HG03439 (cell line): Measurements from ENCODE around the gene DSCAML1.

Experiments
- ATAC-seq: cut with Tn5 transposase; IDR thresholded peaks from one replicate; pipeline ENCODE4 v1.9.1; 2021; ENCODE audit warnings: mild to moderate bottlenecking, moderate library complexity; ENCODE audit not compliant: unreplicated experiment

DSCAML1 gene

DNA sequence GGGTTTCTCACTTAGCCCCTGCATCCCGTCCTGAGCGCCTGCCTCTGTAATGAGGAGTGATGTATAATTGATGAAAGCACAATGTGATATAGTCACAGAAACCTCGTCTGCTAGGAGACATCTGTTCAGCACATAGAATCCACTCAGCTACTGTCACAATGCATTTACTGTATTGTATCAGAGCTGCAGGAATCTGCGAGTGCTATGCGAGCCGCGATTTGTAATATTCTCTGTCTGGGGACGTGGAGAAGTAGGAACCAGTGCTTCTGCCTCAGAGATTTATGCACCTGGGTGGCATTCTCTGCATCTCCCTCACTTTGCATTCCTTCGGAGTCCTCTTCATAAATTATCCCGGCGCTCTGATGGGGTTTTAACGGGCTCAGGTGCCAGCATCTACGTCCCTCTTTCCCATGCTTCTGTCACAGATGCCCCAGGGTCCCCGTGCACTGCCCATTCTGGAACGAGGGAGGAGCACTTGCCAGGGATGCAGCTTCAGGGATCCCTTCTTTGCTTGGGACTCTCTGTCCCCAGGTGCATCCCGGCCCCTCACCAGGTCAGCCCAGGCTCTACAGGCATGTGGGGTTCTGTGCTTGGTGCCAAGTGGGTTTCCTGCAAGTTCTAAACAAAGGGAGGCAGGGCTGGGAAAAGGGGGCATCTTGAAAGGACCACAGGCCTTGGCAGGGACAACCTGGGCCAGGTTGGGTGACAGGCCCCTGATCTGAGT, 205.5 kb downstream of the DSCAML1 start:
- ATAC-seq, result no peak

DNA sequence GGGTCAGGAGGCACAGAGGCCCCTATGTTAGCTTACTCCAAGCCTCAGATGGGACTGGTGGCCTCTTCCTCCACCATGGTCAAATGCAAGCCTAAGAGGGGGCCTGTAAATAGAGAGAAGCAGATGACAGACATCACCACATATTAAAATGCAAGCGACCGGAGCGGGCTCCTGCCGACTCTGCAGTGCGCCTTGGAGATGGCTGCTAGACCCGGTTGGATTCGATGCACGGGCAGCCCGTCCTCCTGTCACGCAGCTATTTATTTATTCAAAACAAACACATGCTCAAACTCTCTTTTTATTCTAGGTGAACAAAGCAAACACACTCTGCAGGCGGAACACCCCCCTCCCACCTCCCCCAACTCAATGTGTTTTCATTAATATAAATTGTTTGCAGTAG, 208.0 kb downstream of the DSCAML1 start:
- ATAC-seq, result no peak

DNA sequence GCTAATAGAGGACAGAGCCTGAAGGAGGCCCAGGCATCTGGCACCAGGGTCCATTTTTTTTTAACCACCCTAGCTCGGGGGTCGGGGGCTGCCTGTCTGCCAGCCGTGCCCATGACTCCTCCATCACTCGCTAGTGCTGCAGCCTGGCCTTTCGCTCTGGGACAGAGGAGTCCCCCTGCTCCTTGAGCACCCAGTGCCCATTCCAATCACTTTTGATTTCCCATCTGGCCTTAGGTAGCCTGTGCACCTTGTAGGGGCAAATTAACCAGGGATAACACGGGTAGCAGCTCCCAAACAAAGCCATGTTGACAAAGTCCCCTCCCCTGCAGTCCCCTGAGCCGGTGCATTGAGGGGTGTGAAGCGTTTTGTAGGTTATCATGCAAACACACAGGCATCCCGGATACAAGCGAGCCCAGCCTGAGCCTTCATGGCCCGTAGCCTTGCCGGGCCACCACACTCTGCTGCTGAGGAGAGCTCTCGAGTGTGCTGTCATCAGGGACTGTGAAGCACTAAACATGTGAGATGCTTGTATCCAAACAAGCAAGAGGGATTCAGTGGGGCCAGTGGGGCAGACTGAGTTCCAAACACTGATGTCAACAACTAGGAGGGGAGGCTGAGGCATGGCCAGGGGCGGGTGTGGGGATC, 208.7 kb downstream of the DSCAML1 start:
- no peak for ATAC-seq

DNA sequence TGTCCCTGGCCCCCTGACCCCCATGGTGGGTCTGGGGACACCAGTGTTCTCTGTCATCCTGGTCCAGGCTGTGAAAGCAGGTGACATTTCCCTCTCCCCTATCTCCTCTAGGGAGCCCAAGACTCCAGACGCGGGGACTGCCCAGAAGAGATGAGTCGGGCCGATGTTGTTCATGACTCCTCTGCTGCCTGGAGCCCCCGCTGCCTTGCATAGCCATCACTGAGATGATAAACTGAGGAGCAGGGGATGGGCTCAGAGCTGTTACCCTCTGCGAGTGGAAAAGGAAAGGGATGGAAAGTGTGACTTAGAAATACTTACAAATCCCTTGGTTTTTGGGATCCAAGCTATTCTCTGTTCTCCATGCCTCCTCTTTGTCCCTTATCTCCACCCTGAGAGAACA, 209.6 kb downstream of the DSCAML1 start:
- ATAC-seq, result no peak

DNA sequence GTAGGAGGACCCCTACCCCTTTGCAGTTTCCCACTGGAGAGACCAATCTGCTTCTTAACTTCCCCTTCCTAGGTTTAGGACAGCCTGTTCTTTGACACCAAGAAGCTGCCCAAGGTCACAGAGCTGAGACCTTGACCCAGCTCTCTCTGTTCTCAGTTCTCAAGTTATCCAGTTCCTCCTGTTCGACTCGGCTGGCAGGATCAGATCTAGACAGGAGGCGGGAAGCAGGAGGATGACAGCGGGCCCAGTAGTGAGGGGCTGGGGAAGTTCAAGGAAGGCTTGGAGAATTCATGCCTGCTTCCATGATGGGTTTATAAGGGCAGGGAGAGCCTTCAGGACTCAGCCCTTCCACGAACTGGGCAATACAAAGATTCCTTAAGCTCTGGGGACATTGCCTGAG, 210.6 kb downstream of the DSCAML1 start:
- ATAC-seq, result no peak

DNA sequence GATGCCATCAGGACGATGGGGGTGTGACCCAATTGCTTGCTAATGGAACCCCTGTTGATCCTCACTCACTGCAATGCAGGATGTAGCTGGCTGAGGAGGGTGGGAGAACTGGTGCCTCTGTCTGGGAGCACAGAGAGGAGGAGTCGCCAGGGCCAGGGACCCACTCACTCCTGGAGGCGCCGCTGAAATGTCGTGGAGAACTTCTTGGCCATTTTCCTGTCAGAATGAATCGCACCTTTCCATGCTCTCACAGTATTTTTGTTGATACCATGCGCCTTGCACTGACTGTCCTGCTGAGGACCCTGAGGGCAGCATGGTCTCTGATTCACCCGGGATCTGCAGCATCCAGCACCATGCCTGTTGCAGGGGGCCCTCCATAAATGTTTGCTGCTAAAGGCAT, 211.4 kb downstream of the DSCAML1 start:
- ATAC-seq, result no peak

DNA sequence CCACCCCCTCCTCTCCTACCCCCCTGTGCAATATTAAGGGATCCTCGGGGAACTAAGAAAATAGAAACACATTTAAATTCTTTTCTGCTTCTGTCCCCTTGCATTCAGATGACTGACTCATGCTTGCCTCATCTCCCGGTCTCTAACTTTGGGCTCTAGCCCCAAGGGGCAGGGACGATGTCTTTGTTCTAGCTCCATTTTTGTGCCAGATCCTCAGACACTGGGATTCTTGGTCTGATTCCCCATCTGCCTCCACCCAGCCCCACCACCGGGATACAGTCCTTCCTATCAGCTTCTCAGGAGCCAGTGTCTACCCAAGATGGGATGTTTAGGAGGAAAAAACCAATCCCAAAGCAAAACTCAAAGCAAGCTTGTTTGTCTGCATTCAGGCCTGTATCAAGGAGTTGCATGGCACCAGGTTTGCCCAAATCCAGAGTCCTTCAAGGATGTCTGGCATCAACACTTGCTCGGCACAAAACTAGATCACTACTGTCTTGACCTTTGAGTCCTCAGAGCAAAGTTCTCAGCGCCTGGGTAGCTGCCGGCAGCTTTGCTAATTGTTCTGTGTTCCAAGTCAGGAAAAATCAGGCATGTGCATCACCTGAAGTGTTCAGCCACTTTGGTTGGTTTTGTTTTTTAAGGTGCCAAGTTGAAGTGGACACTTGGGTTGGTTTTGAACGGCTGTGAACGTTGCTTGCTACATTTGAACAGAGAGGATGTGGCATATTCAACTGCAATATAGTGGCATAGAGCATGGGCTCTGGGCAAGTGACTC, 212.8 kb downstream of the DSCAML1 start:
- ATAC-seq, result no peak

DNA sequence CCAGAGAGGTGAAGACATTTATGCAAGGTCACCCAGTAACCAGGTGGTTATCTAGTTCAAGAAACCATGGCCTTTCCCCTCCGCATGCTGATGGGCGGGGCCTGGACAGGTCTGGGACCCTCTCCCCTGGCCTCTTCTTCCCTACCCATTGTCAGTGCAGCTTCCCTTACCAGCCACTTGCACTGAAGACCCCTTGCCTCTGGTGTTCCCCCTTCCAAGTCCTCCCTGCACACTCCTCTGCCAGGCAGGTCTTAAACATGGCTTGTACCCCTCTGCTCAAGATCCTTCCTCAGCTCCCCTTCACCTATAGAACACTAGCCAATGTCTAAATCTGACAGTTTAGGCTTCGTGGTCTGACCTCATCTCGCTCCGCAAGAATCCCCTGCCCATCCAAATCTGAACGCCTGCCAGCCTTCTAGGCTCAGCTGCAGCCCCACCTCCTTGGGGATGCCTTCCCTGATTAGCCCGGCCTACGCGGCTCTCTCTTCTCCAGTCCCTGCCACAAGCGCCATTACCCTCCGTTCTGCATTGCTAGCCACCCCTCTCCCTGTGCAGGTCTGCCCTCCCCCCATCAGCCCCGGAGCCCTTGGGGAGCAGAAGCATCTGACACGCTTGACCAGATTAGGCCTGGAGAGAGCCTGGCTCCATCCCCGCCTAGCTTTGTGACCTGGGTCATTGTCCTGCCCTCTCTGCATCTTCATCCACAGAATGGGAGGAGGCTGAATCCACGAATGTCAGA, 213.8 kb downstream of the DSCAML1 start:
- no peak for ATAC-seq

DNA sequence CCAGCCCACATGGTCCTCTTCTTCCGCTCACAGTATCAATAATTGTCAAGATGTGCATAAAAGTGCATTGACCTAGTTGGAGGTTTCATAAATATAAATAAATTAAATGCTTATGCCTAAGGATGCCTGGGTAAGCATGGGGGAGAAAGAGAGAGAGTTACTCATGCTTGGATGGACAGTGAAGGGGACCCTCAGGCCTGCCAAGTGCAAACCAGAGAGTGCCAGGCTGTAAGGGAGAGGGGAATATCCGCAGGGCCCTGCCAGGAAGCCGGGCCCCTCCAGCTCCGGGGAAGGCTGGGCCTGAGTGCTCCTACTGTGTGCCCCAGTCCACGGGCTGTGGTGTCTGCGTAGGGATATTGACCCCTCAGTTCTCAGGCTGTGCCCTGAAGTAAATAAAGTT, 214.6 kb downstream of the DSCAML1 start:
- no peak for ATAC-seq

DNA sequence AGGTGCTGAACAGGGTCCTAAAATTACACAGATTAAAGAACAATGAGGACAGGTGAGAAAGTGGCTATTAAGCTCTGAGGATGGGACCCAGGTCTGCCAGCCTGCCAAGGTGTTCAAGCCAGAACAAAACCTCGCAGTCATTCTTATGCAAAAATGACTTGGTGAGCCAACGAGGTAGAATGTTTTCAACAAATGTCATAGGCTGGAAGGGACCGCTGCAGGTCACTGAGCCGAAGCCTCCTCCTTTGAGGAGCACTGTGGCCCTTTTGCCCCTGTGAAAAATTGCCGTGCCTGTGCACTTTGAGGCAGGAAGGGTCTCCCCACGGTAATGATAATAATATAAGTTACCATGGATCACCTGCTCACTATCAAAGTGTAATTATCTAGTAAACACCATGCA, 216.2 kb downstream of the DSCAML1 start:
- no peak for ATAC-seq

DNA sequence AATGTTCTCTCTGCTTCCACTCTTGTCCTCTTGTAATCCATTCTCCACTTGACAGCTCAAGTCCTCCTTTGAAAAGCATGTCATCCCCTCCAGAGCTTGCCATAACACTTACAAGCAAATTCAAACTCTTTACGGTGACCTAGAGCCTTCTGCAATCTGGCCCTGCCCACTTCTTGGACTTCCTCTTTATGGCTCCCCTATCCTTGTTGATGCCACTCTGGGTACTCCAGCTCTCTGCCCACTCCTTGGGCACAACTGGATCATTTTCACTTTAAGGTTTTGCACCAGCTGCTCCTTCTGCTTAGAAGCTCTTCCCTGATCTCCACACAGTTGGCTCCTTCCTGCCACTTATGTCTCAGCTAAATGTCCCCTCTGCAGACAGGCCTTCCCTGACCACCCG, 217.9 kb downstream of the DSCAML1 start:
- ATAC-seq, result no peak

DNA sequence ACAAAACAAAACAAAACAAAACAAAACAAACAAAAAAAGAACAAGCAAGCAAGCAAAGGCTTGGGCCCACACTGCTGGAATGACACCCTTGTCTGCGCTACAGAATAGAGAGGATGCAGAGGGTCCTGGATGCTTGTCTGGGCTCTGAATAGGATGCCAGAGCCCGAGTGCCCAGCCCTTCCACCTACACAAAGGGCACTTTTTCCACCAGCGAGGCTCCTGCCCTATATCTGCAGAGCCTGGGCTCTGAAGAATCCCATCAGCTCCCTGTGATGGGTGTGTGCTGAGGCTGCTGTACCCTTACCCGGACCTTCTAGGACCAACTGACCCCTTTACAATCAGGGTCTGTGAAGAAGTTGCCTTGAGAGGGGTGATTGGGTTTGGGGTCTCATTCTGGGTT, 221.2 kb downstream of the DSCAML1 start:
- no peak for ATAC-seq

DNA sequence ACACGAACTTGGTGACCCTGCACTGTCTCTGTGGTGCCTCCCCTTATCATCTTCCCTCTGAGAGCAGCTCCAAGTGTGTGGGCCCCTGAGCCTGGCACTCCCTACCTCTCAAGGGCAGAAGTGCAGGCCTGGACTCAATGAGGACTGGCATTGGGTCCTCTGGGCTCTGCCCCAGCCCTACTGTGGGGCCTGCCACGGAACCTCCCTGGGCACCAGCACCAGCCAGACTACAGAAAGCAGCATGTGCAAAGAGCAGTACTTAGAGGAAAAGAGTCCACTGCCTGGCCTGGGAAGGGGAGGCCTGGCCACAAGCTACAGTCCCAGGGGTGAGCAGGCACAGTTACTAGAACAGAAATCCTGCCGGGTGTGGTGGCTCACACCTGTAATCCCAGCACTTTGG, 222.5 kb downstream of the DSCAML1 start:
- ATAC-seq, result no peak

DNA sequence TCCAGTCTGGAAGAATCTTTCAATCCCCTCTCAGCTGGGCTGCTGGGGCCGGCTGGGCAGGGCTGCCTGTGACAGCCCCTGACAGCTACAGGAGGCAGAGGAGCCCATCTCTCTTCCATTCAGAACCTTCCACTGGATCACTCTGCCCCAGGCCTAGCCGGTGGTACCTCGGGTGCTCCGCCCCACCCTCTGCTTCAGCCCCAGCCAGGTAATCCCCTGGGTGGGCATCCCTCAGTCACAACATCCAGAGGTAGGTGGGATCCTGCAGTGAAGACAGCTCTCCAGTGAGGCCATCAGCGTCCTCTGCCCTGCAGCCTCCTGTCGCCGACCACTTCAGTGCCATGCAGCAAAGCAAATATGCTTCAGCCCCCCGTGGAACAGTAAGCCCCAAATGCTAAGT, 223.7 kb downstream of the DSCAML1 start:
- ATAC-seq, result no peak

DNA sequence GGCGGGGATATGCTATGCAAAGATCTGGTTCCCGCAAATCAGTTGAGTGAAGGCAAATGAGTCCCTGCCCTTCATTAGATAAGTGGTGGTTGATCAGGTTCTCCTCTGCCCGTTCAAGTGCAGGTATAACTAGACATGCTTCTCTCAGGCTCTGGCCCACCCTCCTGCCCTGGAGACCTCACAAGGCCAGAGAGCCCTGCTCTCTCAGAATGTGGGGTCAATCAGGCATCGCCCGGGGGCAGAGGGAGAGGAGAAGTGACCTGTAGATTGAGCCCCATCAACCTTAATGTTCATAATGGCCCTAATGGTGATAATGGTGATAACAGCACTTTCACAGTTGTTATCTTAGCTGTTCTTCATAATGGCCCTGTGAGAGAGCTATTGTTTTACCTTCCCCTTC, 224.3 kb downstream of the DSCAML1 start:
- ATAC-seq, result no peak

DNA sequence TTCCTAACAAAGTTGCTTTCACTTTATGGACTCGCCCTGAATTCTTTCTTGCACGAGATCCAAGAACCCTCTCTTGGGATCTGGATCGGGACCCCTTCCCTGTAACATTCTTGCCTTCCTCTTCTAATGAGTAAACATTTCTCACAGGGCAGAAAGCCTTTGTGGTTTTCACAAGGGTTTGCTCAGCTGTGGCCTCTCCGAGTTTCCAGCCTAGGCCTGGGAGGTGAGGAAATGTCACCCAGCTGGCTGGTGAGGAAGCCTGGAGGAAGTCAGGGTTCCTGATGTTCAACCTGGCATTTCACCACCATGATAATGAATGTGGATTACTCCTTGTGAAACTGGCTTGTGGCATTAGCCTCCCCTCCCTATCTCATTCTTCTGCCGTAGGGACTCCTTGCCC, 224.9 kb downstream of the DSCAML1 start:
- ATAC-seq, result no peak

DNA sequence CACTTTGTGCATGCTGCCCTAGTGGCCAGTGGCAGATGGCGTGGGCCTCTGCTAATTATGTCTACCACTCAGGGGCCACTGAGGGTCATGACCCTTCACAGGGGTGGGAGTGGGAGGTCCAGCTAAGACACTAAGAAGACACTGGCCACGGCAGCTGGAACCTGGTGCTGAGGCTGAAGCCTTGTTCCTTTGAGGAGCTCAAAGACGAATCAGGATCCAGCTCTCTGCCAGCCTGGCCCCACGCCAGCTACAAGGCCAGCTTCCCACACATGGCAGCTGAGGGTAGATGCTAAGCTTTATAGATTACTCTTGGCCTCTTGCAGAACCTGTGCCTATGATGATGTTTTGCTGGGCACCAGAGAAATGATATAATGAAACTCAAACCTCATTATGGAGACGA, 226.3 kb downstream of the DSCAML1 start:
- ATAC-seq, result no peak

DNA sequence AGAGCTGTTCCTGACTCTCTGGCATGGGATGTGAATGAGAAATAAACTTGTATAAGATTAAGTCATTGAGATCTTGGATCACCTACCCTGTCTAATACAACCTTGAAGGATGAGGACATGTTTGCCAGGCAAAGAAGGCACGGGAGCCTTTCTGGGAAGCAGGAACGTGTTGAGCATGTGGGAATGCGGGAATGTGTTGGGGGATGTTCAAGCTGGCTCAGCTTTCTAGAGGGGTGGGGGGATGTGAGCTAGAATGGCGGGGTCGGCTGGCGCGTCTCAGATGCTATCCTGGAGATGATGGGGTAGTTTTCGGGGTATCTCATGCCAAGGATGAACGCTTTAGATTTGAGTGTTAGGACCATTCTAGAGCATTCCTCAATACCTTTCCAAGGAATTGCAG, 227.1 kb downstream of the DSCAML1 start:
- ATAC-seq, result no peak

DNA sequence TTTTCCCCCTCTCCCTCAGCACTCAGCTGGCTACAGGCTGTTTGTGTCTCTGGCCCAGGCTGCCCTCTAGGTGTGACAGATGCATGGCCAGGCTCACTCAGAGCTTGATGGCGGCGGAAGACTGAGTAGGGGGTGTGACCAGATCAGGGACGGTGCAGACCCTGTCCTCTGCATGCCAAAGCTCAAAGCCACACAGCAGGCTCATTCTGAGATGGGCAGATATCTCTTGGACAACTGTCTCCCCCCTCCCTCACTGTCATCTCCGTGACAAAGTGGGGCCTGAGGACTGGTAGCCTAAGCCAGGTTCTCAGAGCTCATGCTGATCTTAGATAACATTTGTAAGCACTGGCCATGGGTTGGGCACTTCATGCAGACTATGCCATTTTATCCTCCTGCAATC, 231.3 kb downstream of the DSCAML1 start:
- ATAC-seq, result no peak

DNA sequence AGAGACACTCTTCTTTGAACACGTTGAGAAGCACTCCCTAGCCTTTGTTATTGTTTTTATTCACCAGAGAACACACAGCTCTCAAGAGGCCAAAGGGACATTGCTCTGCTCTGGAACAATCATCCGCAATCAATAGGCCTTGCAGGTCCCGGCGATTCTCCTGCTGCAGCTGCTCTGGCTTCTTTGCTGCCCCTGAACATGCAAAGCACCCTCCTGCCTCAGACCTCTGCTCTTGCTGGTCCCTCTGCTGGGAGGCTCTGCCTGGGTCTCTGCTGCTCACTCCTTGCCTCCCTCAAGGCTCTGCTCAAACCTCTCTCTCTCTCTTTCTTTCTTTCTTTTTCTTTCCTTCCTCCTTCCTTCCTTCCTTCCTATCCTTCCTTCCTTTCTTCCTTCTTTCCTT, 232.7 kb downstream of the DSCAML1 start:
- no peak for ATAC-seq

DNA sequence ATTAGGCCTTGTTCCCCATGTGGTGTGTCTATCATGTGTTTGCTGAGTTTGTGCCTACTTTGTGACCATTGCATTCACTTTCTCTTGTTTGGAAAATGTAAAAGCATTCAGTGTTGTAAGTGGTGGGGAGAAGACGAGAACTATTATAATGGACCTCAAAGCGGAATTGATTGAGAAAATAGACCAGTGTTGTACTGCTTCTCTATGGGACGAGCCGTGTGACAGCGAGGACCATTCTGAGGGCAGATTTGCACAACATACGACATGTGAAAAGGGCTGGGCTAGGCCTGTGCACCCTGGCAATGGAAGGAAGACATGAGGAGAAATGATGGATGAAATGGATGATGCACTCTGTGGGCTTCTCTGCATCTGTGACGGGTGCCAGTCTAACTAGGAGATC, 233.5 kb downstream of the DSCAML1 start:
- no peak for ATAC-seq
